T-cell (primary cell): ENCODE results near the gene SIGLEC6. TPM values are rescaled to one million over a fixed set of nuclear protein-coding genes. Genes with fewer than 3 reads are reported as not detected.

ENCODE experiments used
- ATAC-seq, 4 experiments: fragments of 200-7000 bp in 3 of 4; fragments of 150-1000 bp in 1 of 4; cut with Tn5 transposase; replicated peaks in 1 of 4; 1 replicate in 3 of 4; 2 replicates in 1 of 4; pipeline ENCODE4 v1.10.0; 2021; ENCODE audit warnings: moderate library complexity in 3 of 4, mild to moderate bottlenecking in 2 of 4, moderate number of reproducible peaks in 1 of 4
- CTCF ChIA-PET, 2 donors: fragments of 300-600 bp; sonication (Branson Sonifier 250); formaldehyde crosslinking; loops; one replicate each; lab custom pipeline; 2022; ENCODE audit warnings: antibody characterized with exemption in 2 of 2; lab: Charles Lee
- POLR2A ChIA-PET, 2 donors: fragments of 300-600 bp; sonication (Branson Sonifier 250); formaldehyde crosslinking; loops; one replicate each; lab custom pipeline; 2022; ENCODE audit warnings: antibody characterized with exemption in 2 of 2; lab: Charles Lee
- DNase-seq, 35 experiments: peaks; one replicate each; pipeline versions ENCODE4 v3.0.0 to v3.0.0-alpha.2; 2013 to 2023
- H3K27ac ChIP-seq: one replicate; pipeline ENCODE4 v1.5.1; 2013; ENCODE audit warnings: low read length
- H3K27me3 ChIP-seq, 2 experiments: replicated peaks in 1 of 2; 1 replicate in 1 of 2; 2 replicates in 1 of 2; pipeline versions ENCODE4 v1.6.1 to v1.7.0; 2013; ENCODE audit warnings: low read length in 1 of 2, mixed read lengths in 1 of 2; ENCODE audit not compliant: control insufficient read depth in 2 of 2, insufficient read depth in 2 of 2; ENCODE audit errors: extremely low read depth in 1 of 2
- H3K36me3 ChIP-seq, 2 donors: 1 replicate in 1 of 2; 2 replicates in 1 of 2; pipeline versions ENCODE4 v1.6.1 to v1.7.0; 2013; ENCODE audit warnings: low read length in 1 of 2; ENCODE audit not compliant: control insufficient read depth in 2 of 2, insufficient read depth in 1 of 2; ENCODE audit errors: extremely low read depth in 1 of 2
- H3K4me1 ChIP-seq, 2 experiments: 1 replicate in 1 of 2; 2 replicates in 1 of 2; pipeline versions ENCODE4 v1.6.1 to v1.7.0; 2013; ENCODE audit warnings: low read length in 2 of 2, mixed read lengths in 1 of 2; ENCODE audit not compliant: insufficient read depth in 2 of 2, control insufficient read depth in 1 of 2; ENCODE audit errors: extremely low read depth in 1 of 2
- H3K4me3 ChIP-seq, 2 donors: 1 replicate in 1 of 2; 2 replicates in 1 of 2; pipeline versions ENCODE4 v1.5.1 to v1.7.0; 2013; ENCODE audit warnings: mild to moderate bottlenecking in 2 of 2, low read length in 1 of 2, moderate library complexity in 1 of 2; ENCODE audit not compliant: control insufficient read depth in 1 of 2; ENCODE audit errors: extremely low read depth in 1 of 2
- H3K9me3 ChIP-seq: 2 replicates; pipeline ENCODE4 v1.7.0; 2013
- H3K27ac Mint-ChIP-seq, 2 donors: one replicate each; pipeline ENCODE4 v1.8.0; 2020 to 2021; ENCODE audit warnings: mild to moderate bottlenecking in 2 of 2, mixed read lengths in 2 of 2
- H3K27me3 Mint-ChIP-seq, 2 donors: one replicate each; pipeline ENCODE4 v1.8.0; 2021 to 2022; ENCODE audit warnings: mixed read lengths in 2 of 2
- H3K36me3 Mint-ChIP-seq: one replicate; pipeline ENCODE4 v1.8.0; 2021; ENCODE audit warnings: mixed read lengths
- H3K4me1 Mint-ChIP-seq, 3 donors: one replicate each; pipeline ENCODE4 v1.8.0; 2020 to 2022; ENCODE audit warnings: mixed read lengths in 3 of 3, mild to moderate bottlenecking in 1 of 3
- H3K4me3 Mint-ChIP-seq, 3 donors: one replicate each; pipeline ENCODE4 v1.8.0; 2020 to 2022; ENCODE audit warnings: mild to moderate bottlenecking in 3 of 3, mixed read lengths in 3 of 3, moderate library complexity in 3 of 3
- H3K9me3 Mint-ChIP-seq, 3 donors: one replicate each; pipeline ENCODE4 v1.8.0; 2020 to 2022; ENCODE audit warnings: mixed read lengths in 3 of 3
- WGBS: methylation state at CpG from one replicate; pipeline ENCODE4 v1.1.5; 2013; ENCODE audit warnings: missing lambda C conversion rate; ENCODE audit not compliant: insufficient coverage; 5-methylcytosine and 5-hydroxymethylcytosine counted together
- total RNA-seq, 35 experiments: library from RNA in 6 of 35; stranded (reverse) in 6 of 35; fragments of 120-200 nt in 1 of 35; gene quantifications; one replicate each; pipeline versions ENCODE4 v1.2.1 to v1.2.4 and lab custom pipeline; 2013 to 2026

The SIGLEC6 gene
- total RNA-seq, 5 donors from 2014 or later (not counting 1 experiment from before 2014, with no cell fraction given): 0.23 to 0.79 (median 0.64) TPM; not detected in 1

- Histone ChIP-seq H3K36me3 (no peaks in the 10 kb centered on the region), H3K4me1 (no peaks in the 10 kb centered on the region), H3K27me3 (peaks cover 5 to 29% of the 10 kb centered on the region in 2 experiments), H3K4me3 (no peak overlapping the region), H3K27ac (no peak overlapping the region), H3K9me3 (no peaks in the 10 kb centered on the region)
- peaks cover 69 to 74% of the 10 kb centered on the region in 2 donors for H3K27me3 Mint-ChIP-seq
- ChIA-PET POLR2A (interaction anchor here in 1 of 2 donors (0.6 kb wide), 2 partner anchors 19 to 159 kb away, joined by 4 to 6 read pairs; no protein-coding TSS in a partner anchor), CTCF (no interaction called here)
- DNase-seq: no peak
- H3K4me3 Mint-ChIP-seq: no peak overlapping the region
- no peaks in the 10 kb centered on the region for H3K36me3 Mint-ChIP-seq
- H3K4me1 Mint-ChIP-seq: no peaks in the 10 kb centered on the region
- WGBS: 10% methylated on average over 2 of the region's 4 CpGs
- peaks cover 0 to 3% (median 0%) of the 10 kb centered on the region in 3 donors for H3K9me3 Mint-ChIP-seq
- ATAC-seq: no peak
- H3K27ac Mint-ChIP-seq: no peak overlapping the region
Measured at GRCh38 chr19:51560339-51560738, 28.9 kb upstream of the SIGLEC6 start.

- H3K27ac Mint-ChIP-seq: no peak overlapping the region
- ChIA-PET POLR2A (no interaction called here), CTCF (no interaction called here)
- no peaks in the 10 kb centered on the region for H3K36me3 ChIP-seq
- no peak overlapping the region for H3K4me3 ChIP-seq
- peaks cover 0 to 4% (median 3%) of the 10 kb centered on the region in 3 donors for H3K9me3 Mint-ChIP-seq
- no peaks in the 10 kb centered on the region for H3K4me1 ChIP-seq
- H3K27ac ChIP-seq: no peak overlapping the region
- DNase-seq: no peak
- WGBS: no CpG with 5 or more reads among the region's 1 CpG
- H3K4me1 Mint-ChIP-seq: no peaks in the 10 kb centered on the region
- peaks cover 5 to 18% of the 10 kb centered on the region in 2 experiments for H3K27me3 ChIP-seq
- ATAC-seq: no peak
- H3K27me3 Mint-ChIP-seq: peaks cover 66 to 75% of the 10 kb centered on the region in 2 donors
- H3K4me3 Mint-ChIP-seq: no peak overlapping the region
- H3K9me3 ChIP-seq: no peaks in the 10 kb centered on the region
- H3K36me3 Mint-ChIP-seq: no peaks in the 10 kb centered on the region
Measured at GRCh38 chr19:51559240-51559639, 27.8 kb upstream of the SIGLEC6 start.

GRCh38 chr19:51552996-51553725, 21.7 kb upstream of the SIGLEC6 start:
- H3K27me3 Mint-ChIP-seq: peaks cover 58 to 59% of the 10 kb centered on the region in 2 donors
- Histone ChIP-seq H3K27me3 (peaks cover 0 to 42% of the 10 kb centered on the region in 2 experiments), H3K4me3 (no peak overlapping the region), H3K4me1 (peaks cover 0 to 2% of the 10 kb centered on the region in 2 experiments), H3K36me3 (no peaks in the 10 kb centered on the region), H3K9me3 (no peaks in the 10 kb centered on the region), H3K27ac (no peak overlapping the region)
- CTCF ChIA-PET: no interaction called here
- POLR2A ChIA-PET: no interaction called here
- H3K27ac Mint-ChIP-seq: no peak overlapping the region
- no peaks in the 10 kb centered on the region for H3K36me3 Mint-ChIP-seq
- peaks cover 10 to 25% (median 16%) of the 10 kb centered on the region in 3 donors for H3K4me1 Mint-ChIP-seq
- WGBS: 8% methylated on average over 16 of the region's 20 CpGs
- no peak overlapping the region for H3K4me3 Mint-ChIP-seq
- DNase-seq (peak in 7 of 35 experiments; percentile 6 to 38 (median 19)), ATAC-seq (no peak)
- H3K9me3 Mint-ChIP-seq: peaks cover 0 to 14% (median 4%) of the 10 kb centered on the region in 3 donors

DNA sequence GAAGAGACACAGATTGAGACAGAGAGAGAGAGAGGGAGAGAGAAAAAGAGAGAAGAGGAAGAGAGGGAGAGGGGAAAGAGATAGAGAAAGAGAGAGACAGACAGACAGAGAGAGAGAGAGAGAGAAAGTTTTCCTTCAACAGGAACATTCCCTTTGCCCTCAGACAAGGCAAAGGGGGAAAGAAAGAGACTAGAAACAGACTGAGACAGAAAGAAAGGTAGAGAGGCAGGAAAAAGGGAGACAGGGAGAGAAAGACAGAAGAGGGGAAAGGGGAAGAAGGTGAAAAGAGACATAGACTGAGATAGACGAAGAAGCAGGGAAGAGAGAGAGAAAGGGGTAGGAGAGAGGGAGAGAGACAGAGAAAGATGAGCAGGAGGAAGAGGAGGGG, 21.1 kb upstream of the SIGLEC6 start:
- Histone ChIP-seq H3K4me1 (peaks cover 0 to 2% of the 10 kb centered on the region in 2 experiments), H3K9me3 (no peaks in the 10 kb centered on the region), H3K27me3 (peaks cover 0 to 42% of the 10 kb centered on the region in 2 experiments), H3K4me3 (no peak overlapping the region), H3K27ac (no peak overlapping the region), H3K36me3 (no peaks in the 10 kb centered on the region)
- no peak overlapping the region for H3K27ac Mint-ChIP-seq
- no peak overlapping the region for H3K4me3 Mint-ChIP-seq
- POLR2A ChIA-PET: no interaction called here
- H3K27me3 Mint-ChIP-seq: peaks cover 63 to 64% of the 10 kb centered on the region in 2 donors
- H3K4me1 Mint-ChIP-seq: peaks cover 10 to 30% (median 16%) of the 10 kb centered on the region in 3 donors
- CTCF ChIA-PET: no interaction called here
- no peaks in the 10 kb centered on the region for H3K36me3 Mint-ChIP-seq
- DNase-seq (no peak), ATAC-seq (no peak)
- WGBS: no CpG with 5 or more reads among the region's 1 CpG
- H3K9me3 Mint-ChIP-seq: peaks cover 0 to 14% (median 4%) of the 10 kb centered on the region in 3 donors

DNA sequence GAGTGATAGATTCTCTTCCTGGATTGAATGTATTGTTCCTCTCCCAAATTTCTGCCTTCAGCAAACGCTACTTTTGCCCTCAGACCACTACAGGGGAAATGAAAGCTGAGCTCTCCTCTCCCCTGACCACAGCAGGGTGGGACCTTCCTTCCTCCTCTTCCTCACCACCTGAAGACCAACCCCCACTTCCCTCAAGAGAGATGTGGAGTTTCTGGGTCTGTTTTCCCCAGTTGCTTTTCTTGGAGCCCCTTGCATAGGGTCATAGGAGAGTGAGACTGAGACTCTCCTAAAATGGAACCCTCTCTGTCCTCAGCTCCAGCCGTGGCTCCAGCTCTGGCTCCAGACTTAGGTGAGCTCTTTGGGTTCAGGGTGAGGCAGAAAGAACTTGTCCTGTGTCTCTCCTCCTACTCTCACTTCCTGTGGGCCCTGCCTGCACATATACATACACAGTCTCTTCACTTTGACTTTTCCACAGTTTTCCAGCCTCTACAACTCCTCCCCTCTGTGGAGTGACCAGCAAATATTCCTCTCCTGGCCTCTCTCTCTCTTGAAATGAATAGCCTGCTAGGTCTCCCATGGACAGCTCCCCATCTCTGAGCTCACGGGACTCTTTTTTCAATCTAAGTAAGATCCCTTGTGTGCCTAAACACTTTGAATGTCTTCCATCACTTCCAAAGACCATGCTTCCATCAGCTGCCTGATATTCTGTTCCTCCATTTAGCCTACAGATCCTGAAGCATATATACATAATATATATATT, 20.4 kb upstream of the SIGLEC6 start:
- peaks cover 0 to 5% of the 10 kb centered on the region in 2 experiments for H3K4me1 ChIP-seq
- Mint-ChIP-seq H3K27me3 (peaks cover 66 to 68% of the 10 kb centered on the region in 2 donors), H3K36me3 (no peaks in the 10 kb centered on the region), H3K9me3 (peaks cover 0 to 14% (median 4%) of the 10 kb centered on the region in 3 donors), H3K4me3 (no peak overlapping the region), H3K27ac (peak overlapping the region in 1 of 2 donors; percentile 6), H3K4me1 (peaks cover 10 to 32% (median 16%) of the 10 kb centered on the region in 3 donors)
- WGBS: 0% methylated on average over 1 of the region's 3 CpGs
- H3K27ac ChIP-seq: no peak overlapping the region
- no peak for ATAC-seq
- DNase-seq: no peak
- H3K9me3 ChIP-seq: no peaks in the 10 kb centered on the region
- H3K27me3 ChIP-seq: peaks cover 0 to 49% of the 10 kb centered on the region in 2 experiments
- H3K36me3 ChIP-seq: no peaks in the 10 kb centered on the region
- H3K4me3 ChIP-seq: no peak overlapping the region
- POLR2A ChIA-PET: no interaction called here
- CTCF ChIA-PET: interaction anchor here in 1 of 2 donors (0.6 kb wide), 1 partner anchor 38 kb away, joined by 3 read pairs; no protein-coding TSS in a partner anchor
